Forelimb muscle (tissue), 1 donor: ENCODE results near the gene PRSS22. TPM values are rescaled to one million over a fixed set of nuclear protein-coding genes. Genes with fewer than 3 reads are reported as not detected.

Experiments
- DNase-seq: peaks from one replicate; pipeline ENCODE4 v3.0.0-alpha.2; 2013; ENCODE audit warnings: low read depth
- polyA plus RNA-seq: library from polyadenylated mRNA; unstranded; fragments of 120-200 nt; gene quantifications from one replicate; pipeline ENCODE4 v1.2.1, GENCODE V29; 2013; ENCODE audit not compliant: insufficient read length

The PRSS22 gene
- polyA plus RNA-seq, 1 donor = not detected

- no peak for DNase-seq
Observed at GRCh38 chr16:2816751-2817339, 41.1 kb downstream of the PRSS22 start, which contains the start of gene PRSS21. TSS of gene PRSS21 (plus strand) at chr16:2817237. CDS start at chr16:2817269, 32 bp downstream.

DNA sequence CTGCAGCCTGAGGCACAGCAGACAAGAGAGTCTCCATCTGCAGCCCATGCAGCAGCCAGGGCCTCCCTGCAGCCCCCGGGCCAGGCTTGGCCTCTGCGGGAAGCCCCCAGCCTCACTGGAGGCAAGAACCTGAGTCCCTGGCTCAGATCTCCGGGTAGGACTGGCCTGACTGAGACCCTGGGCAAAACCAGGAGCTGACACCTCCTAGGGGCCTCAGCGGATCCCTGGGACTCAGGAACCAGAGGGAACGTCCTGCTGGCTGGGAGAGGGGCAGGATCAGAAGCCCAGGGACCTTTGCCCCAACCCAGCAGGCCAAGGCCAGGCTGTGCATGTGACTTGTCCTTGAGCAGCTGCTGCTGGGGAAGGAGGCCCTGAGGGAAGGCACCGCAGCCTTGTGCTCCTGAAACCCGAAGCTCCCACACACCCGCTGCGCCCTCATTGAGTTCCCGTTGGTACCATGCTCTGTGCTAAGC lies 42.6 kb downstream of the PRSS22 start:
- DNase-seq = no peak

GRCh38 chr16:2814551-2815298 lies 43.2 kb downstream of the PRSS22 start:
- DNase-seq = no peak

DNA sequence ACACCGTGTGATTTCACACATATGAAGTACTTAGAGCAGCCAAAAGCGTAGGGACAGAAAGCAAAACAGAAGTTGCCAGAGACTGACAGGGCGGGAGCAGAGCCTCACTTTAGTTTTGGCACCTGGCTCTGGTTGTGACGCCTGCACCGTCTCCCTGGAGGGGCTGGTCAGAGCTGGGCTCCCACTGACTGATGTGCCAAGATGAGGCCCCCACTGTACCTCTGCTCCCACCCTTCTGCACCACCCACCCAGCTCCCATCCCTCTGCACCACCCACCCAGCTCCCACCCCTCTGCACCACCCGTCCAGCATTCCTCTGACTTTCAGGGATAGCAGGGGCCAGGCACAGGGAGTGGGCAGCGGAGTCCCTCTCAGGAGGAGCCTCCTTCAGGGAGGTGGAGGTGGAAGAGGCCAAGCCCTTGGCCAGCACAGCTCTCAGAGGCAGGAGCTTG lies 44.2 kb downstream of the PRSS22 start:
- no peak for DNase-seq

GRCh38 chr16:2811703-2812471 lies 46.1 kb downstream of the PRSS22 start:
- DNase-seq = no peak

DNA sequence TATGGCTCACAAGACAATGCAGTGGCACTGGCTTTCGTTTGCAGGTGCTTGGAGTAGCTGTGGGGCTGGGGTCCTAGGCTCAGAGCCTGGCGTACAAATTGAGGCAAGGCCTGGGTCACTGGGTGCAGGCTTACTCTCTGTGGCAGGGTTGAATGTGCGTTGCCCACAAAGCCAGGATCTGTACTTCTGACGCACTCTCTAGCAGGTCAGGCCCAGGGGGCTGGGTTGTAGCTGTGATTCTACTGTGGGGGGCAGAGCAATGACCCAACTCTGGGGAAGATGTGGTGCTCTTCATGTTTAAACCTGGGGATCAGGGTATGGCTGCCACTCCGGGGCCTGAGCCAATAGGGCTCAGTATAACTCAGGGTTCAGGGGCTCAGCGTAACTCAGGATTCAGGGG lies 47.3 kb downstream of the PRSS22 start:
- DNase-seq = no peak

GRCh38 chr16:2809149-2809760 lies 48.7 kb downstream of the PRSS22 start:
- no peak for DNase-seq

DNA sequence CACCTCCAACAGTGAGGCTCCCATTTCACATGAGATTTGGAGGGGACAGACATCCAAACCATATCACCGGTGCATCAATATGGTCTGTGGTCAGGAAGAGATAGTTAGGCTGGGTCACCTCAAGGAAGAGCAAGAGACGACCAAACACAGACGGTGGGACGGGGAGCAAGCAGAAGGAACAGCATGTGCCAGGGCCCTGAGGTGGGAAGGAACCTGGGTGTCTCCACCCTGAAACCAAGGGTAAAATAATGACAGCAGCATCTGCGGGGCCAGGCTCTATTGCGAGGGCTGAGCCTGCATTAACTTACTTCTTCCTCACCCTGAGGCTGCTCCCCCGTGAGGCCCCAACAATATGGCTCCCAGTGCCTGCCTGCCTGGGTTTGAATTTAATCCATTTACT lies 49.8 kb downstream of the PRSS22 start:
- DNase-seq = no peak

DNA sequence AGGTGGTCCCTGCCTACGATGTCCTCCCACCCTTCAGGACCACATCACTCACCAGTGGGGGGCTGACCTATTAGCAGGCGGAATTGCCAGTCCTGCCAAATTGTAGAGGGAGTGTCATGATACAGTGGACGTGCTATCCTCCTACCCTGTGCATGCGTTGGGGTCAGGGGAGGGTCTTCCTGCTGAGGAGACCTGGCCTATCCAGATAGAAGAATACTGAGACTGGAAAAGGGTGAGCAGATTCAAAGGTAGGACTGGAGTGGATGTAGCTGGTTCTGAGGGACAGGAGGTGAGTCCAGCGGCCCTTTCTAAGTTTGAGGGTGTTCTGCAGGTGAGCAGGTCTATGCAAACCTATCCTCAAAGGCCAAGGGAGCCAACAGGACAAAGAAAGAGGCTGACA lies 51.7 kb downstream of the PRSS22 start:
- DNase-seq = no peak

DNA sequence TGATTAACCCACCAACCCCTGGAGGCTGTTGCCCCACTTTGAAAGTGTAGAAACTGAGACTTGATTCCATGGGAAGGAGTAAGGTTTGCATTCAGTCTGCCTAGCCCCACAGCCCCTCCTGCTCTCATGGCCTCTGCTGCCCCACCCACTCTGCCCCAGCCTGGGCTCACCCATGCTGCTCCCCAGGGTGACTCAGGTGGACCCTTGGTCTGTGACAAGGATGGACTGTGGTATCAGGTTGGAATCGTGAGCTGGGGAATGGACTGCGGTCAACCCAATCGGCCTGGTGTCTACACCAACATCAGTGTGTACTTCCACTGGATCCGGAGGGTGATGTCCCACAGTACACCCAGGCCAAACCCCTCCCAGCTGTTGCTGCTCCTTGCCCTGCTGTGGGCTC lies 53.2 kb downstream of the PRSS22 start:
- no peak for DNase-seq

GRCh38 chr16:2803545-2804195 lies 54.3 kb downstream of the PRSS22 start:
- DNase-seq = no peak

Other genes with a start within 250 kb of the PRSS22 start
- gene KCTD5, start 175.6 kb downstream of the PRSS22 start, polyA plus RNA-seq = 24.4 TPM
- 1.4 TPM for gene PRSS27, start 137.9 kb downstream of the PRSS22 start, polyA plus RNA-seq
- 485 TPM for gene SRRM2, start 105.5 kb downstream of the PRSS22 start, polyA plus RNA-seq
- gene ELOB, start 80.9 kb downstream of the PRSS22 start, polyA plus RNA-seq = 158 TPM
- not detected for gene PRSS33, start 70.6 kb downstream of the PRSS22 start, polyA plus RNA-seq
- gene PRSS41, start 59.7 kb downstream of the PRSS22 start, polyA plus RNA-seq = not detected
- 0.28 TPM for gene PRSS21, start 40.9 kb downstream of the PRSS22 start, polyA plus RNA-seq
- 0.39 TPM for gene ZG16B, start 27.9 kb downstream of the PRSS22 start, polyA plus RNA-seq
- gene FLYWCH2, start 25.0 kb upstream of the PRSS22 start, polyA plus RNA-seq = 14.1 TPM
- gene FLYWCH1, start 53.8 kb upstream of the PRSS22 start, polyA plus RNA-seq = 24.9 TPM
- gene KREMEN2, start 106.1 kb upstream of the PRSS22 start, polyA plus RNA-seq = 4.0 TPM
- 5.3 TPM for gene PAQR4, start 111.2 kb upstream of the PRSS22 start, polyA plus RNA-seq
- gene PKMYT1, start 122.3 kb upstream of the PRSS22 start, polyA plus RNA-seq = 9.9 TPM
- gene CLDN9, start 154.8 kb upstream of the PRSS22 start, polyA plus RNA-seq = 3.6 TPM
- gene CLDN6, start 160.0 kb upstream of the PRSS22 start, polyA plus RNA-seq = 0.19 TPM
- 79.1 TPM for gene TNFRSF12A, start 162.2 kb upstream of the PRSS22 start, polyA plus RNA-seq
- gene HCFC1R1, start 165.8 kb upstream of the PRSS22 start, polyA plus RNA-seq = 109 TPM
- 18.4 TPM for gene THOC6, start 165.9 kb upstream of the PRSS22 start, polyA plus RNA-seq
- gene BICDL2, start 178.8 kb upstream of the PRSS22 start, polyA plus RNA-seq = not detected
- 1.9 TPM for gene MMP25, start 188.4 kb upstream of the PRSS22 start, polyA plus RNA-seq
- 121 TPM for gene IL32, start 207.5 kb upstream of the PRSS22 start, polyA plus RNA-seq
- gene ZSCAN10, start 241.1 kb upstream of the PRSS22 start, polyA plus RNA-seq = 0.08 TPM